ENCODE measurements around the gene VPS8.

Gene VPS8

GRCh38 chr3:184769382-184770170, 42.4 kb upstream of the VPS8 start:
- TF ChIP-seq, protein P1, sequence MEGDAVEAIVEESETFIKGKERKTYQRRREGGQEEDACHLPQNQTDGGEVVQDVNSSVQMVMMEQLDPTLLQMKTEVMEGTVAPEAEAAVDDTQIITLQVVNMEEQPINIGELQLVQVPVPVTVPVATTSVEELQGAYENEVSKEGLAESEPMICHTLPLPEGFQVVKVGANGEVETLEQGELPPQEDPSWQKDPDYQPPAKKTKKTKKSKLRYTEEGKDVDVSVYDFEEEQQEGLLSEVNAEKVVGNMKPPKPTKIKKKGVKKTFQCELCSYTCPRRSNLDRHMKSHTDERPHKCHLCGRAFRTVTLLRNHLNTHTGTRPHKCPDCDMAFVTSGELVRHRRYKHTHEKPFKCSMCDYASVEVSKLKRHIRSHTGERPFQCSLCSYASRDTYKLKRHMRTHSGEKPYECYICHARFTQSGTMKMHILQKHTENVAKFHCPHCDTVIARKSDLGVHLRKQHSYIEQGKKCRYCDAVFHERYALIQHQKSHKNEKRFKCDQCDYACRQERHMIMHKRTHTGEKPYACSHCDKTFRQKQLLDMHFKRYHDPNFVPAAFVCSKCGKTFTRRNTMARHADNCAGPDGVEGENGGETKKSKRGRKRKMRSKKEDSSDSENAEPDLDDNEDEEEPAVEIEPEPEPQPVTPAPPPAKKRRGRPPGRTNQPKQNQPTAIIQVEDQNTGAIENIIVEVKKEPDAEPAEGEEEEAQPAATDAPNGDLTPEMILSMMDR (IDR thresholded peaks at IDR 0.05; ENCODE audit: low read depth, low read length, missing control alignments) = no peak
- no peak overlapping the region for H3K4me3 ChIP-seq (ENCODE audit: low read depth, low read length)
- in situ Hi-C loops (cut with HindIII; ENCODE audit: low sequenced_read_pairs) = no loop called here
- DNase-seq (ENCODE audit: low read depth) = no peak

- DNase-seq (ENCODE audit: low read depth) = no peak
- TF ChIP-seq, protein P1 (IDR thresholded peaks at IDR 0.05; ENCODE audit: low read depth, low read length, missing control alignments) = no peak
- in situ Hi-C loops (cut with HindIII; ENCODE audit: low sequenced_read_pairs) = no loop called here
- no peak overlapping the region for H3K4me3 ChIP-seq (ENCODE audit: low read depth, low read length)
Measured at GRCh38 chr3:184770541-184770940, 41.4 kb upstream of the VPS8 start.

GRCh38 chr3:184771301-184772127, 40.5 kb upstream of the VPS8 start:
- TF ChIP-seq, protein P1 (IDR thresholded peaks at IDR 0.05; ENCODE audit: low read depth, low read length, missing control alignments) = no peak

DNA sequence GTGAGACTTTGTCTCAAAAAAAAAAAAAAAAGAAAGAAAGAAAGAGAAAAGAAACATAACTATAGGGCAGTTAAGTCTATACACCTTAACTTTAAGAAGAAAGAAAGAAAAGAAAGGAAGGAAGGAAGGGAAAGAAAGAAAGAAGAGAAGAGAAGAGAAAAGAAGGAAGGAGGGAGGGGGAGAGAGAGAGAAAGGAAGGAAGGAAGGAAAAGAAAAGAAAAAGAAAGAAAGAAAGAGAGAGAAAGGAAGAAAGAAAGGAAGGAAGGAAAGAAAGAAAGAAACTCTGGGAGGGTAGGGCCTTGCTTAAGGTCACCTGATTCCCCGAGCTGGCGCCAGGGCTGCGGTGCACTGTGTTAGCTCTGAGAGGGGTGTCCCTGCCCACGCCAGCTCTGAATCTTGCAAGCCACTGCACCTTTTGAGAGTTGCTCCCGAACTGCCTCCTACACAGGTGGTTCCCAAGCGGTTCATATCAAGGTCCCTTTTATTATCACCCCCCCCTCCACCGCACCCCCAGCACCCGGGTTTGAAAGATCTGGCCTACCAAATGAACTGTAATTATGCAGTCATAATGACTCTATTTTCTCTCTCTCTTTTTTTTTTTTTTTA, 39.2 kb upstream of the VPS8 start:
- in situ Hi-C loops (cut with HindIII; ENCODE audit: low sequenced_read_pairs) = no loop called here
- DNase-seq (ENCODE audit: low read depth) = no peak
- TF ChIP-seq, protein P1 (IDR thresholded peaks at IDR 0.05; ENCODE audit: low read depth, low read length, missing control alignments) = no peak
- no peak overlapping the region for H3K4me3 ChIP-seq (ENCODE audit: low read depth, low read length)

More at GRCh38 chr3:184771301-184772127, 40.5 kb upstream of the VPS8 start:
- H3K4me3 ChIP-seq (ENCODE audit: low read depth, low read length) = no peak overlapping the region
- no peak for DNase-seq (ENCODE audit: low read depth)
- in situ Hi-C loops (cut with HindIII; ENCODE audit: low sequenced_read_pairs) = no loop called here

GRCh38 chr3:184773283-184774186, 38.4 kb upstream of the VPS8 start:
- in situ Hi-C loops (cut with HindIII; ENCODE audit: low sequenced_read_pairs) = no loop called here
- DNase-seq (ENCODE audit: low read depth) = no peak
- TF ChIP-seq, protein P1 (IDR thresholded peaks at IDR 0.05; ENCODE audit: low read depth, low read length, missing control alignments) = no peak
- no peak overlapping the region for H3K4me3 ChIP-seq (ENCODE audit: low read depth, low read length)
